ENCODE results near the gene UNC119.
"Not testable (repeated sequence)": the region's sequence is repeated elsewhere in the genome, so short reads cannot be mapped to it uniquely, and the experiment has no call there.

UNC119 gene

GRCh38 chr17:28552176-28552999 lies at the start of gene UNC119:
Gene UNC119, minus strand, starts transcription at chr17:28552624. Its CDS starts 67 bp downstream, at chr17:28552557.
- DNase-seq (ENCODE audit: low read depth): peak; percentile 70

- peak; percentile 19 for DNase-seq (ENCODE audit: low read depth)
These were observed 47.1 kb upstream of the UNC119 start for GRCh38 chr17:28599311-28600184.

GRCh38 chr17:28598799-28599310 lies 46.4 kb upstream of the UNC119 start, which contains the start of gene SPAG5:
Gene SPAG5, minus strand, starts transcription at chr17:28599025. Its CDS starts 79 bp downstream, at chr17:28598946.
- DNase-seq (ENCODE audit: low read depth): peak; percentile 85

- no peak for DNase-seq (ENCODE audit: low read depth)
These were observed 46.0 kb upstream of the UNC119 start for GRCh38 chr17:28598389-28598788.

GRCh38 chr17:28597606-28598383 lies 45.4 kb upstream of the UNC119 start:
- DNase-seq (ENCODE audit: low read depth): no peak

GRCh38 chr17:28592260-28592659 lies 39.8 kb upstream of the UNC119 start:
- DNase-seq (ENCODE audit: low read depth): no peak

- DNase-seq (ENCODE audit: low read depth): no peak
These were observed 33.4 kb upstream of the UNC119 start for GRCh38 chr17:28585851-28586250.

- DNase-seq (ENCODE audit: low read depth): no peak
These were observed 32.0 kb upstream of the UNC119 start for GRCh38 chr17:28584434-28584833.

GRCh38 chr17:28582513-28582912 lies 30.1 kb upstream of the UNC119 start:
- no peak for DNase-seq (ENCODE audit: low read depth)

- DNase-seq (ENCODE audit: low read depth): no peak
These were observed 28.5 kb upstream of the UNC119 start for GRCh38 chr17:28580959-28581358.

- no peak for DNase-seq (ENCODE audit: low read depth)
These were observed 27.1 kb upstream of the UNC119 start for GRCh38 chr17:28579526-28579925.

- DNase-seq (ENCODE audit: low read depth): no peak
These were observed 26.1 kb upstream of the UNC119 start for GRCh38 chr17:28578246-28579195.

GRCh38 chr17:28577466-28577824 lies 25.0 kb upstream of the UNC119 start:
- no peak for DNase-seq (ENCODE audit: low read depth)

- peak; percentile 95 for DNase-seq (ENCODE audit: low read depth)
These were observed 24.5 kb upstream of the UNC119 start, which contains the start of gene ALDOC for GRCh38 chr17:28576758-28577465. Gene ALDOC, minus strand, starts transcription at chr17:28576895. Its CDS starts 1,363 bp downstream, at chr17:28575532.

- not testable (repeated sequence) for DNase-seq (ENCODE audit: low read depth)
These were observed 23.6 kb upstream of the UNC119 start for GRCh38 chr17:28576016-28576415.

- DNase-seq (ENCODE audit: low read depth): no peak
These were observed 22.8 kb upstream of the UNC119 start for GRCh38 chr17:28575126-28575795.

GRCh38 chr17:28574526-28574925 lies 22.1 kb upstream of the UNC119 start:
- no peak for DNase-seq (ENCODE audit: low read depth)

- DNase-seq (ENCODE audit: low read depth): no peak
These were observed 21.6 kb upstream of the UNC119 start for GRCh38 chr17:28573966-28574480.

GRCh38 chr17:28573521-28573920 lies 21.1 kb upstream of the UNC119 start:
- DNase-seq (ENCODE audit: low read depth): no peak
